NCI-H1048 (cell line): ENCODE measurements around the gene S100A1.
"Not testable (repeated sequence)": the region's sequence is repeated elsewhere in the genome, so short reads cannot be mapped to it uniquely, and the experiment has no call there.

Experiments
- DNase-seq: peaks from one replicate; lab custom pipeline; 2025; lab: John Stamatoyannopoulos, UW

S100A1 gene

GRCh38 chr1:153658400-153659174 is 30.4 kb downstream of the S100A1 start, which contains the start of gene SNAPIN:
Gene SNAPIN, plus strand, starts transcription at chr1:153658703. Its CDS starts 41 bp downstream, at chr1:153658744.
- DNase-seq, result peak; percentile 83

GRCh38 chr1:153659175-153659534 is 30.9 kb downstream of the S100A1 start:
- DNase-seq, result no peak

GRCh38 chr1:153659656-153660055 is 31.4 kb downstream of the S100A1 start:
- DNase-seq, result no peak

GRCh38 chr1:153661111-153661708 is 33.0 kb downstream of the S100A1 start:
- no peak for DNase-seq

DNA sequence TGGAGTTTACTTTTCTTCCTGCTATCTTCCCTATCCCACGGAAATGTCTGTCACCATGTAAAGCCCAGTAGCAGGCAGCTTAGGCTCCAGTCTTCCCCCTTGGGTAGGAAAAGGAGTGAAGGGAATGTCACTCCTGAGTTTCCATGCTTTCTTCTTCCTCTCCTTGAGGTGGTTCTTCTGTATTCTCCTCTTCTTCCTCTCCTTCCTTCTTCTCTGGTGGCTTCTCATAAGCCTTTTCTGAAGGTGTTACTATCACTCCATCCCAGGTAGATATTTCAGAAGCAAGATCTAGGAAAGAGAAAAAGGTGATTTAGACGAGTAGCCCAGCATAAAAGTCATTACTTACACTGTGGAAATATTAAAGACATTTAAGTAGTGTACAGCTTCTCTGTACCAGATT is 34.0 kb downstream of the S100A1 start:
- DNase-seq, result no peak

- no peak for DNase-seq
Observed at GRCh38 chr1:153663211-153663610, 35.0 kb downstream of the S100A1 start.

GRCh38 chr1:153667439-153667838 is 39.2 kb downstream of the S100A1 start:
- DNase-seq, result no peak

- not testable (repeated sequence) for DNase-seq
Observed at GRCh38 chr1:153668672-153669071, 40.4 kb downstream of the S100A1 start.

- no peak for DNase-seq
Observed at GRCh38 chr1:153669606-153670005, 41.4 kb downstream of the S100A1 start.

DNA sequence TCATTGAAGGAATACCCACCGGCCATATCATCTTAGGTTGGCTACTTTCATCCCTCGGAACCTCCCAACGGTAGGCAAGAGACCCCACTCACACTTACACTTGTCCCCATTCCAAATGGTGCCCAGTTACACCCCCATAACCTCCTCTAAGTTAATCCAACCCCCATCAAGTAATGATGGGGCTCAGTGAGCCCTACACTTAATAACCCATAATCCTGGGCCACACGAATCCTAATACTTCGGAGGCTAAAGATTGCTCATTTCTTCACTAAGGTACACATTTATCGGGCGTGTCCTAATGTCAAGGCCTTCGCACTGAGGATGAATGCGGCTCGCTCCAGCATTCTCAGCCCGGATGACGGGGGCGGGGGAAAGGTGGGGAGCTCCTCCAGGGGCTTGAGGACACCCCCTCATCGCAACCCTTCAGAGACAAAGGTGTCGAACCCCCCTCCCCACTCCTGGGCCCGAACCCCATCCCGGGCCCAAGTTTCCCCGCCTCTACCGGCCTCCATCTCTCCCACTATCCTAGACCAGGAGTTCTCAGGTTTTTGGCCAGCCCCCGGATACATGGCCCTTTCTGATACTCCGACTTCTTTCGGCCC is 42.1 kb downstream of the S100A1 start:
- DNase-seq, result no peak

DNA sequence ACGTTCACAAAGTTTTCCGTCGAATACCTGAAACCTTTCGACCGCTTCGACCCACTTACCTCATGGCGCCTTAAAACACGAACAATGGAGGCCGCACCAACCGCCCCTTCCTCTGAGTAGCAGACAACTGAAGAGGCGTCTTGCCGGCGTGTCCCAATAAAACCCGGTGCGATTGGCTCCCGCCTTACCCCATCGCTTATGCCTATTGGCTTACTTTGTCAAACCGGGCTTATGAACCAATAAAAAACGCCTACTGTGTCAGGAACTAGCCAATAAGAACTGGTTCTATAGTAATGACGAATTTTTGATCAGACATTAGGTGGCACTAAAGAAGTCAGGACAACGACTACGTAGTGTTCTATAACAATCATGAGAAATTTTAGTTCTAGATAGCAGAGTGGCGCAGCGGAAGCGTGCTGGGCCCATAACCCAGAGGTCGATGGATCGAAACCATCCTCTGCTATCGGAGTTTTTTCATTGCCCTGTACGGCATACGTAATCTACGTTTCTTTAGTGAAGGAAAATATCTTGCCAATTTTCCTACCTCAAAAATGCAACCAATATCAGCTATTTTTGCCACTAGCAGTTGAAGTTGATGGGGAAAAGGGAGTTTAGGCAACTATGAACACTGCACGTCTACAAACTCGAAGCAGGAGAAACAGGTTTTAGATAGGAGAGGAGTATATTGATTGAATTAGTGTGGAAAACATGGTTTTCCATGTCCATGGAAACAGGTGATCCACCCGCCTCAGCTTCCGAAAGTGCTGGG is 42.8 kb downstream of the S100A1 start, which contains the start of gene ILF2:
TSS of gene ILF2 (minus strand) at position 135 of the 769 bp plus-strand sequence. CDS start at position 64, 71 bp downstream.
- peak; percentile 99 for DNase-seq

- not testable (repeated sequence) for DNase-seq
Observed at GRCh38 chr1:153671628-153672353, 43.6 kb downstream of the S100A1 start.

DNA sequence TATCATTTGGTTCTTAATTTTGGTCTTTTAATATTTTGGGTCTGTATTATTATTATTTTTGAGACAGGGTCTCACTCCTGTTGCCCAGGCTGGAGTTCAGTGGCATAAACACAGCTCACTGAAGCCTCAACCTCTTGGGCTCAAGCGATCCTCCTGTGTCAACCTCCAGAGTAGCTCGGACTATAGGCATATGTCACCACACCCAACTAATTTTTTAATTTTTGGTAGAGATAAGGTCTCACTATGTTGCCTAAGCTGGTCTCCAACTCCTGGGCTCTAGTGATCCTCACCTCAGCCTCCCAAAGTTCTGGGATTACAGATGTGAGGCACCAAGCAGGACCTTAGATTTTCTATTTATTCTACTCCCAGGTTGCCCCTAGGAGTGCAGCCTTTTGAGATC is 45.3 kb downstream of the S100A1 start:
- DNase-seq, result no peak

GRCh38 chr1:153677718-153678518 is 49.7 kb downstream of the S100A1 start:
- DNase-seq, result no peak

GRCh38 chr1:153678519-153679336 is 50.5 kb downstream of the S100A1 start, which contains the start of gene NPR1:
Gene NPR1, plus strand, starts transcription at chr1:153678688. Its CDS starts 421 bp downstream, at chr1:153679109.
- no peak for DNase-seq

DNA sequence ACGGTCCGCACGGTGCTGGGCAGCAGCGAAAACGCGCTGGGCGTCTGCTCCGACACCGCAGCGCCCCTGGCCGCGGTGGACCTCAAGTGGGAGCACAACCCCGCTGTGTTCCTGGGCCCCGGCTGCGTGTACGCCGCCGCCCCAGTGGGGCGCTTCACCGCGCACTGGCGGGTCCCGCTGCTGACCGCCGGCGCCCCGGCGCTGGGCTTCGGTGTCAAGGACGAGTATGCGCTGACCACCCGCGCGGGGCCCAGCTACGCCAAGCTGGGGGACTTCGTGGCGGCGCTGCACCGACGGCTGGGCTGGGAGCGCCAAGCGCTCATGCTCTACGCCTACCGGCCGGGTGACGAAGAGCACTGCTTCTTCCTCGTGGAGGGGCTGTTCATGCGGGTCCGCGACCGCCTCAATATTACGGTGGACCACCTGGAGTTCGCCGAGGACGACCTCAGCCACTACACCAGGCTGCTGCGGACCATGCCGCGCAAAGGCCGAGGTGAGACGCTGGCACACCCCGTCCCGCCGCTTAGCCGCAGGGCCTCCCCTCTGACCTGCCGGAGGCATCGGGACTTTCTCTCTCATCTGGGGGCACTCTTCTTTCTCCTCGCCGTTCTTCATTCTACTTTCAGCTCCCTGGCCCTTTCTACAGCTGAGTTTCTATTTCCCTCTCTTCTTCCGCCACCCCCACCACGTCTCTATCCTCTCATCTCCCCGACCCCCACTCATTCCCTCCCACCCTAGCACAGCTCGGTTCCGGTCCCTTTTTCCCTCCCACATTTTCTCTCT is 51.3 kb downstream of the S100A1 start:
- DNase-seq, result no peak

DNA sequence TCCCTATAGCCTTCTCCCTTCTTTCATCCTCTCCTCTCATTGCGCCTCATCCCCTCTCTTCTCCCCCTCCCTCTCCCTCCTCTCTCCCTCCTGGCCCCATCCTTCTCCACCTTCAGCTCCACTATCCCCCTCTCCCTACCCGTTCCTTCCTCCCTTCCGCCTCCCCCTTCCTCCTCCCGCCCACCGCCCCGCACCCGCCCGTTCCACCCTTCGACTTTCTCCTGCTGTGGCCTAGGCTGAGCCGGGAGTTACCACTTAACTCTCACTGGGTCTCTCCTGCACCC is 51.8 kb downstream of the S100A1 start:
- DNase-seq, result no peak
